Endodermal cell (in vitro differentiated cells): ENCODE data around the gene CCDC172. TPM values are rescaled to one million over a fixed set of nuclear protein-coding genes. Genes with fewer than 3 reads are reported as not detected.
"Not testable (repeated sequence)": the region's sequence is repeated elsewhere in the genome, so short reads cannot be mapped to it uniquely, and the experiment has no call there.

ENCODE experiments used
- DNase-seq: peaks from one replicate; pipeline ENCODE4 v3.0.0-alpha.2; 2017
- H3K27ac ChIP-seq: 2 replicates; pipeline ENCODE4 v1.5.1; 2013; ENCODE audit warnings: mild to moderate bottlenecking, low read depth, low read length, moderate library complexity
- H3K27me3 ChIP-seq: 2 replicates; pipeline ENCODE4 v1.6.1; 2013; ENCODE audit warnings: mild to moderate bottlenecking, low read length, moderate library complexity; ENCODE audit not compliant: insufficient read depth, control insufficient read depth, poor library complexity, severe bottlenecking
- H3K36me3 ChIP-seq: 2 replicates; pipeline ENCODE4 v1.7.0; 2013; ENCODE audit warnings: mild to moderate bottlenecking, low read length, moderate library complexity; ENCODE audit not compliant: control insufficient read depth, insufficient read depth
- H3K4me1 ChIP-seq: one replicate; pipeline ENCODE4 v1.7.0; 2013; ENCODE audit warnings: low read length; ENCODE audit not compliant: control insufficient read depth, insufficient read depth
- H3K4me3 ChIP-seq: 2 replicates; pipeline ENCODE4 v1.5.1; 2013; ENCODE audit warnings: mild to moderate bottlenecking, low read length, moderate library complexity
- H3K9ac ChIP-seq: 2 replicates; pipeline ENCODE4 v1.6.1; 2013; ENCODE audit warnings: mild to moderate bottlenecking, low read length, moderate library complexity; ENCODE audit not compliant: poor library complexity, severe bottlenecking; ENCODE audit errors: extremely low read depth
- H3K9me3 ChIP-seq: 2 replicates; pipeline ENCODE4 v1.6.1; 2013; ENCODE audit warnings: mild to moderate bottlenecking, low read length, moderate library complexity; ENCODE audit not compliant: control insufficient read depth
- H3K27ac Mint-ChIP-seq: 2 replicates; pipeline ENCODE4 v1.8.0; 2020; ENCODE audit warnings: mixed read lengths
- H3K27me3 Mint-ChIP-seq: 2 replicates; pipeline ENCODE4 v1.8.0; 2021; ENCODE audit warnings: mild to moderate bottlenecking, mixed read lengths; ENCODE audit not compliant: insufficient read depth
- H3K36me3 Mint-ChIP-seq: 2 replicates; pipeline ENCODE4 v1.8.0; 2020; ENCODE audit warnings: low read depth, mixed read lengths
- H3K4me1 Mint-ChIP-seq: 2 replicates; pipeline ENCODE4 v1.8.0; 2020; ENCODE audit warnings: mixed read lengths
- H3K4me3 Mint-ChIP-seq: 2 replicates; pipeline ENCODE4 v1.8.0; 2020; ENCODE audit warnings: mild to moderate bottlenecking, moderate library complexity, mixed read lengths
- H3K9me3 Mint-ChIP-seq: 2 replicates; pipeline ENCODE4 v1.8.0; 2020; ENCODE audit warnings: mild to moderate bottlenecking, mixed read lengths
- CTCF ChIP-seq: fragments of 200-600 bp; sonication (generic); conservative IDR thresholded peaks from 2 replicates; pipeline ENCODE4 v1.5.0; 2021; ENCODE audit warnings: antibody characterized with exemption, mild to moderate bottlenecking
- WGBS, 2 experiments: methylation state at CpG; one replicate each; pipeline versions ENCODE4 v1.1.5 to v1.1.7; 2013; ENCODE audit warnings: missing lambda C conversion rate in 2 of 2, mixed read lengths in 1 of 2; ENCODE audit not compliant: insufficient coverage in 1 of 2, insufficient read length in 1 of 2; 5-methylcytosine and 5-hydroxymethylcytosine counted together
- total RNA-seq, 2 donors: library from RNA; stranded (reverse); fragmentation: NEBNext Ultra II Directional in 1 of 2; extraction: Animal tissue kit (Norgen Biotek cat#: 25700) in 1 of 2; gene quantifications; 2 replicates in 1 of 2; 3 replicates in 1 of 2; pipeline ENCODE4 v1.2.1, GENCODE V29; 2021

Gene CCDC172
- total RNA-seq, 2 donors from 2014 or later = 0.37 TPM; not detected in 1

DNA sequence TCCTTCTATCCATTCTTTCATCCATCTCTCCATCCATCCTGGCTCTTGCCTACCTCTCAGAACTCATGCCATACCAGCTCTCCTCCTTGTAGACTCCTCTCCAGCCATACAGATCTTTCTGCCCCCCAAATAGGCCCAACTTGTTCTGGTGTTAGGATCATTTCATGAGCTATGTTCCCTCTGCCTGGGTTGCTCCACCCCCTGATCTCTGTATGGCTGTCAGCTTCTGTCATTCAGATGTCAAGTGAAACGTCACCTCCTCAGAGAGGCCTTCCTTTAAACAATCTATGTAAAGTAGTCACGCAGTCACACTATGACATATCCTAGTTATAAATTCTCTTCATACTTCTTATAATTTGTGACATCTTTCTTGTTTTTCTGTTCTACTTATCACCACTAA lies 61.1 kb downstream of the CCDC172 start:
- Mint-ChIP-seq H3K27ac (no peak overlapping the region), H3K4me1 (no peaks in the 10 kb centered on the region), H3K4me3 (no peak overlapping the region), H3K36me3 (no peaks in the 10 kb centered on the region), H3K9me3 (no peaks in the 10 kb centered on the region), H3K27me3 (no peaks in the 10 kb centered on the region)
- no peak overlapping the region for H3K9ac ChIP-seq
- DNase-seq = peak; percentile 62
- no peak overlapping the region for H3K27ac ChIP-seq
- no peak overlapping the region for H3K4me3 ChIP-seq
- WGBS, 2 experiments = 80 to 83% methylated on average over 2 of the region's 2 CpGs
- no peaks in the 10 kb centered on the region for H3K27me3 ChIP-seq
- no peak for TF ChIP-seq CTCF
- H3K9me3 ChIP-seq = no peaks in the 10 kb centered on the region
- H3K36me3 ChIP-seq = no peaks in the 10 kb centered on the region
- no peaks in the 10 kb centered on the region for H3K4me1 ChIP-seq

DNA sequence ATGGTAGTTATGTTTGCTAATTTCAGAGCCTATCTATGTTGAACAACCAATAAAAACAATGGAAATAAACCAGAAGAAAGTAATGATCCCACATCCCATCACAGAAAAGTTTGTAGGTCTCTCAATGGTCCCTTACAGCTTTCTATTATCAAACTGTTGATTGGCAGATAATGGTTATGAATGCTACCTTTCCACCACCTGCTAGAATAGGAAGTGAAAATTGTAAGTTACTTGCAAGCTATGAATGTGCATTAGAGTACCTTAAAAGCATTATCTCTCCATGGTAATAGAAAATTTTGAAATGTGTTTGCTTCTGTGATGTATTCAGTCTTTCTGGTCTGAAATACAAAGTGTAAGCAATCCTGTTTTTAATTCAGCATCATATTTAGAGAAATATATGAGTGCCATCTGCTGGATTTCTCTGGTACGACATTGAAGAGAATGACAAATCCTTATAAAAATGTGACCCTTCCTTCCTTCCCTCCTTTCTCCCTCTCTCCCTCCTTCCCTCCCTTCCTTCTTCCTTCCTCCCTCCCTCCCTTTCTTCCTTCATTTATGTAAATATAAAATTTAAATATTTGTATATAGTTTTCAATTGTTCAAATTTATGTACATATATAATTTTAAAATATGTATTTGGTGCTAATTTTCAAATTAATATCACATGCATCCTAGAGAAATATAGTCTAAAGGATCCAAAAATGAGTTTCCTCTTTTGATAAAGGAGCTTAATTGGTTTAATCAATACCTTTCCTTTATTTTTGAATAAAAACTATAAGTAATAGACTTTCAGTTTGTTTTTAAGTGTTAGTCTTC lies 62.0 kb downstream of the CCDC172 start:
- Histone ChIP-seq H3K4me3 (no peak overlapping the region), H3K27me3 (no peaks in the 10 kb centered on the region), H3K9me3 (no peaks in the 10 kb centered on the region), H3K4me1 (no peaks in the 10 kb centered on the region), H3K36me3 (no peaks in the 10 kb centered on the region), H3K9ac (no peak overlapping the region), H3K27ac (no peak overlapping the region)
- no peaks in the 10 kb centered on the region for H3K9me3 Mint-ChIP-seq
- TF ChIP-seq CTCF = peak; percentile 84
- no peak overlapping the region for H3K27ac Mint-ChIP-seq
- DNase-seq = no peak
- H3K27me3 Mint-ChIP-seq = no peaks in the 10 kb centered on the region
- H3K36me3 Mint-ChIP-seq = no peaks in the 10 kb centered on the region
- WGBS, 2 experiments = 0% methylated on average over 1 of the region's 1 CpG
- no peaks in the 10 kb centered on the region for H3K4me1 Mint-ChIP-seq
- no peak overlapping the region for H3K4me3 Mint-ChIP-seq

DNA sequence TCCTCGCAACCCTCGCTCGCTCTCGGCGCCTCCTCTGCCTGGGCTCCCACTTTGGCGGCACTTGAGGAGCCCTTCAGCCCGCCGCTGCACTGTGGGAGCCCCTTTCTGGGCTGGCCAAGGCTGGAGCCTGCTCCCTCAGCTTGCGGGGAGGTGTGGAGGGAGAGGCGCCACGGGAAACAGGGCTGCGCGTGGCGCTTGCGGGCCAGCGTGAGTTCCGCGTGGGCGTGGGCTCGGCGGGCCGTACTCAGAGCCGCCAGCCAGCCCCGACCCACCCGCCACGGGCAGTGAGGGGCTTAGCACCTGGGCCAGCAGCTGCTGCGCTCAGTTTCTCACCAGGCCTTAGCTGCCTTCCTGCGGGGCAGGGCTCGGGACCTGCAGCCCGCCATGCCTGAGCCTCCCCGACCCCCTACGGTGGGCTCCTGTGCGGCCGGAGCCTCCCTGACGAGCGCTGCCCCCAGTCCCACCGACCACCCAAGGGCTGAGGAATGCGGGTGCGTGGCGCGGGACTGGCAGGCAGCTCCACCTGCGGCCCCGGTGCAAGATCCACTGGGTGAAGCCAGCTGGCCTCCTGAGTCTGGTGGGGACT lies 69.1 kb downstream of the CCDC172 start:
- H3K4me3 Mint-ChIP-seq, H3K36me3 Mint-ChIP-seq, H3K27me3 Mint-ChIP-seq: not testable (repeated sequence)

More for the DNA sequence above, 69.1 kb downstream of the CCDC172 start:
- not testable (repeated sequence) for H3K27ac ChIP-seq, H3K27me3 ChIP-seq, H3K9me3 ChIP-seq, H3K27ac Mint-ChIP-seq, DNase-seq, H3K36me3 ChIP-seq, H3K4me1 ChIP-seq, H3K4me1 Mint-ChIP-seq, H3K4me3 ChIP-seq, H3K9ac ChIP-seq
- peaks cover 12% of the 10 kb centered on the region for H3K9me3 Mint-ChIP-seq
- 96 to 97% methylated on average over 8 to 43 of the region's 43 CpGs for WGBS, 2 experiments
